Stimulated activated CD4-positive, alpha-beta T cell treated with anti-CD3 and anti-CD28 coated beads, Interleukin-15, amount 100 ng/mL, for 48 hours (primary cell): ENCODE results near the gene BNC2.

Source experiments
- DNase-seq, 2 donors: peaks; one replicate each; pipeline ENCODE4 v3.0.0-alpha.2; 2020; ENCODE audit warnings: low read depth in 2 of 2

BNC2 gene

GRCh38 chr9:16637218-16637617 is 233.3 kb downstream of the BNC2 start:
- DNase-seq = no peak

- no peak for DNase-seq
These were observed 236.7 kb downstream of the BNC2 start for GRCh38 chr9:16633794-16634193.

- no peak for DNase-seq
These were observed 242.1 kb downstream of the BNC2 start for GRCh38 chr9:16628413-16628812.

DNA sequence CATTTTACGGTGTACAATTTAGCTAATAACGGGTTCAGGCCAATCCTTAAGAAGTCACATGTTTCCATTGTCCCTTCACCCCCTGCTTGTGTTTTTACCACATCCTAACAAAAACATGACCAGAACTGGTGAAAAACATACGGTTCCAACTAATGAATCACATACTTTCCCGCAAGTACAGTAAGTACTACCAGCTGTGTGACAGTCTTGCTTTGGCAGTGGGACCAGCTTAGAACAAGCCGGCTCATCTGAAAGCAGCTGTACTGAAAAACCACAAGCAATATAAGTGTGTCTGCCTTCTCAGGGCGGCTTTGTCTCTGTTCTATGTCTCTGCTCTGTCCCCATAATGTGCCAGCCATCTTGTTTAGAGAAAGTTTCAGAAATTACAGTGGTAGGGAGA is 242.5 kb downstream of the BNC2 start:
- DNase-seq = no peak

- DNase-seq = no peak
These were observed 242.9 kb downstream of the BNC2 start for GRCh38 chr9:16627521-16627920.

GRCh38 chr9:16626577-16627130 is 243.8 kb downstream of the BNC2 start:
- DNase-seq = no peak

DNA sequence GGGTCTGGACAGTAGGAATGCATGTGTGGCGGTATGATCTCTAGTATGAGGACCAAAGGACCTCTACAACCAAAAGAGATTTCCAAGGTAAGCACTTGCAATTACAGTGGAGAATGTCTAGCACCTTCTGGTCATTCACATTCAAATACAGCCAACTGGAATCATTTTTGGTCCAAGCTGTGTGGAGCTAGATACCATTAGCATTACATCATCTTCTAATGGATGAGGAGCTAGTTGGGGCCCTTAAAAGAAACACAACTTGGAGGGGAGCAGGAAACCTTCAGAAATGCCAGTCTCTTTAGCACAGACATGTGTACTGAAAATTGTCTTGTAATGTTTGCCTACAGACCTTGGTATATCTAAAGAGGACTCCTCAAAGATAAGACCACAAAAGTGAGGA is 244.7 kb downstream of the BNC2 start:
- DNase-seq = no peak

GRCh38 chr9:16625161-16625631 is 245.3 kb downstream of the BNC2 start:
- DNase-seq = no peak

GRCh38 chr9:16624744-16625117 is 245.7 kb downstream of the BNC2 start:
- DNase-seq = no peak

DNA sequence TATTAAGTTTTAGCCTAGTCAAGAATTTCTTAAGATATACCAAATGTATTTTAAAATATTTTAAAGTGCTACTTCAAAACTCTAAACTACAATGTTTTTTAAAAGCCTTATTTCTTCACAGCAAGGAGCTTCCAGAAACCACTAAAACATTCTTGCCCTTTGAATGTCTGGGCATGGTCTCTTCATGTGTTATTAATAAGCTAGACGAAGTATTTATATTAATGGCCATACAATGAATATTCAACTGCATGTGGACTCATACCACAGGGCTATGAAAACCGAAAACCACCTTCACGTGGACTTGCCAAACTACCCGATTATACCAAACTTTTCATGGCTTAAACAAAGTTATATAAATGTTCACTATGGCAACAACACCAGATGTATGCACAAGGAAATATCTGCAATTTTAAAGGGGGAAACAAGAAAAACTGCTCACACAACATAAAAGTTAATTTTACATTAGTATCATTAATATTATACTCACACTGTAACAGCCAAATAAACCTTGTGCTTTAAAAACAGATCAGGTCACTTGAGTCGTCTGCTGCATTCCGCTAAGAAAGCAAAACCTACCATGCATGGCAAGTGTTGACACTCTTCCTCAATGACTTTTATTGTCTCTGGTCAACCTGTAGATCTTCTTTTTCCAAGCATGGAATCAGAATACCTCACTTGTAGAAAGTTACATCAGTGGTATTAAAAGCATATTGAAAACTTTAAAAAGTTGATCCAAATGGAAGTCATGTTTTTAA is 246.3 kb downstream of the BNC2 start:
- DNase-seq = no peak

GRCh38 chr9:16622541-16622940 is 247.9 kb downstream of the BNC2 start:
- no peak for DNase-seq

- DNase-seq = no peak
These were observed 250.5 kb downstream of the BNC2 start for GRCh38 chr9:16619914-16620520.

- DNase-seq = no peak
These were observed 251.1 kb downstream of the BNC2 start for GRCh38 chr9:16619402-16619801.

DNA sequence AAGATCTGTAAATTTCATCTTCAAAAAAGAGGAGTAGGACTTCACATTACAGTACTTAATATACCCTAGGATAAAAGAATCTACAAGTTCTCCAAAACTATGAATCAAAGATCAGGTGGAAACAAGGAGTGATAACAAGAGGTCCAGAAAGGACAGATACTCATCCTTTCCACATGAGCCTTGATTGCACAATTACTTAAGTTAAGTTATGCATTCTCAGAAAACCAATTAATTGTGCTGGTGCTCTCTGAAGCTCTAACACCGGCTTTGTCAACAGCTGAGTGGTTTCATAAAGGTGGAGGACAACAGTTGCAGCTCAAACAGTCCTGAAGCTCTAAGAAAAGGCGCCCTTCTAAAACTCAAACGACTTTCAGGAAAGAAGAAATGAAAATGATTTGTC is 251.9 kb downstream of the BNC2 start:
- no peak for DNase-seq

GRCh38 chr9:16616686-16617085 is 253.8 kb downstream of the BNC2 start:
- no peak for DNase-seq

GRCh38 chr9:16615451-16615850 is 255.0 kb downstream of the BNC2 start:
- no peak for DNase-seq

DNA sequence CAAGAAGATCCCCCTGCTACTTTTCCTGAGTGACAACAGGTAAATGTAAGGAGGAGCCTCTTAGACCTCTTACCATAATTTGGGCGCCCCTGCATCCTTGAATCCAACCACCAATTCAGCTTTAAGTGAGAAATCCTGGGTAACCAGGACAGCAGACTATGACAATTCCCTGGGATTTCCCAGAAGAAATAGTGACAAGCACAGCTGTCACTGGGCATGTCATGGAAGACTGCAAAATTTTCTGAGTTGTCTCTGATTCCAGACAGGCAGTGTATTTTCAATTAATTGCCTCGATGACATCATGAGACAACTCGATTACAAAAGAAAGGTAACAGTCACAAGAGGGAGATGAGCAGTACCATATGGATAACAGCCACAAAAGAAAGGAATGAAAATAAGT is 256.9 kb downstream of the BNC2 start:
- no peak for DNase-seq

GRCh38 chr9:16613051-16613450 is 257.4 kb downstream of the BNC2 start:
- no peak for DNase-seq

GRCh38 chr9:16612627-16613026 is 257.8 kb downstream of the BNC2 start:
- DNase-seq = no peak

- DNase-seq = no peak
These were observed 258.5 kb downstream of the BNC2 start for GRCh38 chr9:16611983-16612382.

GRCh38 chr9:16611001-16611400 is 259.5 kb downstream of the BNC2 start:
- no peak for DNase-seq

DNA sequence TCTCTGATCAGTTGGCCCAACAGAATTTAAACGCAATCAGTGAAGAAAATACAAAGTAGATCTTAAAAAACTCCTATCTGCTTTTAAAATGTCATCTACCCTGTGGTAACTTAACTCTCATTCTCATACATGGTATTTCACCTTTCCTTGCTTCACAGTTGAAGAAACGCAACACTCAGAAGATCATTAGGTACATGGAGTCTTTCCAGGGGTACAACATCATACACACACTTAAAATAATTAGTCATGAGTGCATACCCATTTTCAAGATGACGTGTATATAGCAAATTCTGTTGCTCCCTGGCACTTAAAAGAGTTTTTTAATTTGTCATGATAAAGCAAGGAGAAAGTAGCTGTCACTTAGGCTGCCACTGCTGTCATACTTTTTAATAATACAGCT is 259.9 kb downstream of the BNC2 start:
- no peak for DNase-seq

- no peak for DNase-seq
These were observed 261.6 kb downstream of the BNC2 start for GRCh38 chr9:16608906-16609305.
